SU-DHL-6 (cell line): ENCODE measurements around the gene LRRC4C.

Source experiments
- H2AFZ ChIP-seq: fragments of 200-600 bp; sonication (generic); 2 replicates; pipeline ENCODE4 v1.6.1; 2014; ENCODE audit warnings: low read depth, mild to moderate bottlenecking, moderate library complexity, mixed read lengths, antibody characterized with exemption, low read length; ENCODE audit not compliant: severe bottlenecking
- H3F3A ChIP-seq: fragments of 200-600 bp; shearing (Covaris generic); 2 replicates; pipeline ENCODE4 v1.6.0; 2016; ENCODE audit warnings: antibody characterized with exemption, mild to moderate bottlenecking; ENCODE audit not compliant: insufficient read depth
- H3K27ac ChIP-seq: fragments of 200-600 bp; sonication (generic); 2 replicates; pipeline ENCODE4 v1.5.1; 2016; ENCODE audit warnings: low read depth, mild to moderate bottlenecking, low read length, moderate library complexity, mixed read lengths
- H3K27me3 ChIP-seq: fragments of 200-600 bp; sonication (generic), shearing (Covaris generic); 2 replicates; pipeline ENCODE4 v1.6.0; 2014; ENCODE audit warnings: mild to moderate bottlenecking, low read length
- H3K36me3 ChIP-seq: fragments of 200-600 bp; sonication (generic); 2 replicates; pipeline ENCODE4 v1.6.1; 2014; ENCODE audit warnings: mild to moderate bottlenecking, low read length, mixed read lengths
- H3K4me2 ChIP-seq: fragments of 300-600, 200-600 bp; shearing (Covaris generic), sonication (generic); 2 replicates; pipeline ENCODE4 v1.6.0; 2014; ENCODE audit warnings: low read length, low read depth, mild to moderate bottlenecking; ENCODE audit not compliant: poor library complexity, severe bottlenecking
- H3K4me3 ChIP-seq: fragments of 200-600 bp; sonication (generic); 2 replicates; pipeline ENCODE4 v1.5.1; 2014; ENCODE audit warnings: antibody characterized with exemption, low read length, mild to moderate bottlenecking, mixed read lengths; ENCODE audit not compliant: insufficient read depth, poor library complexity, severe bottlenecking
- H3K79me2 ChIP-seq: fragments of 200-600 bp; sonication (generic); 2 replicates; pipeline ENCODE4 v1.6.1; 2014; ENCODE audit warnings: mild to moderate bottlenecking, low read length, moderate library complexity; ENCODE audit not compliant: insufficient read depth
- H3K9ac ChIP-seq: fragments of 200-600 bp; sonication (generic); 2 replicates; pipeline ENCODE4 v1.7.0; 2014; ENCODE audit warnings: mild to moderate bottlenecking, low read length
- H3K9me2 ChIP-seq: fragments of 200-600 bp; sonication (generic); replicated peaks from 2 replicates; pipeline ENCODE4 v1.6.1; 2014; ENCODE audit warnings: low read length; ENCODE audit not compliant: insufficient read depth
- H3K9me3 ChIP-seq: fragments of 200-600 bp; sonication (generic); 2 replicates; pipeline ENCODE4 v1.6.1; 2014; ENCODE audit warnings: low read length, mixed read lengths; ENCODE audit not compliant: insufficient read depth
- H4K20me1 ChIP-seq: fragments of 200-600 bp; sonication (generic); 2 replicates; pipeline ENCODE4 v1.6.1; 2014; ENCODE audit warnings: low read depth, mild to moderate bottlenecking, antibody characterized with exemption, low read length, moderate library complexity, mixed read lengths
- CTCF ChIP-seq: fragments of 200-600 bp; sonication (generic); IDR thresholded peaks from one replicate; pipeline ENCODE4 v1.5.1; 2017; ENCODE audit warnings: antibody characterized with exemption, mild to moderate bottlenecking, low read length, moderate library complexity; ENCODE audit not compliant: insufficient read depth, poor library complexity, severe bottlenecking
- EZH2phosphoT487 ChIP-seq: fragments of 200-600 bp; sonication (generic), shearing (Covaris generic); conservative IDR thresholded peaks from 2 replicates; pipeline ENCODE4 v1.6.1; 2018; ENCODE audit warnings: mild to moderate bottlenecking, antibody characterized with exemption, low read length, moderate library complexity, mixed read lengths

LRRC4C gene

GRCh38 chr11:40190294-40190693, 1269.2 kb downstream of the LRRC4C start:
- no peak overlapping the region for H3K4me3 ChIP-seq
- H3K27ac ChIP-seq: no peak overlapping the region
- no peaks in the 10 kb centered on the region for H3K27me3 ChIP-seq
- no peaks in the 10 kb centered on the region for H3K9me3 ChIP-seq
- H3K4me2 ChIP-seq: no peak overlapping the region
- H2AFZ ChIP-seq: no peak overlapping the region
- no peaks in the 10 kb centered on the region for H3K79me2 ChIP-seq
- H4K20me1 ChIP-seq: no peaks in the 10 kb centered on the region
- no peak overlapping the region for H3K9ac ChIP-seq
- H3K9me2 ChIP-seq: no peaks in the 10 kb centered on the region; the same call in 1 of the 2 replicates
- no peaks in the 10 kb centered on the region for H3F3A ChIP-seq
- no peak for TF ChIP-seq EZH2phosphoT487
- TF ChIP-seq CTCF: no peak
- no peaks in the 10 kb centered on the region for H3K36me3 ChIP-seq

GRCh38 chr11:40188848-40189247, 1270.6 kb downstream of the LRRC4C start:
- Histone ChIP-seq H3K9me2 (no peaks in the 10 kb centered on the region; the same call in 1 of the 2 replicates), H3K27me3 (no peaks in the 10 kb centered on the region)
- TF ChIP-seq CTCF: no peak
- TF ChIP-seq EZH2phosphoT487: no peak

GRCh38 chr11:40187295-40187694, 1272.2 kb downstream of the LRRC4C start:
- TF ChIP-seq EZH2phosphoT487 (no peak), CTCF (no peak)
- no peak overlapping the region for H3K4me2 ChIP-seq

More at GRCh38 chr11:40188848-40189247, 1270.6 kb downstream of the LRRC4C start:
- no peaks in the 10 kb centered on the region for H3K36me3 ChIP-seq
- H3K9me3 ChIP-seq: no peaks in the 10 kb centered on the region
- H3K4me3 ChIP-seq: no peak overlapping the region
- no peak overlapping the region for H3K4me2 ChIP-seq
- no peak overlapping the region for H2AFZ ChIP-seq
- no peak overlapping the region for H3K9ac ChIP-seq
- H4K20me1 ChIP-seq: no peaks in the 10 kb centered on the region
- no peak overlapping the region for H3K27ac ChIP-seq
- no peaks in the 10 kb centered on the region for H3F3A ChIP-seq
- no peaks in the 10 kb centered on the region for H3K79me2 ChIP-seq

More at GRCh38 chr11:40187295-40187694, 1272.2 kb downstream of the LRRC4C start:
- Histone ChIP-seq H3K27me3 (no peaks in the 10 kb centered on the region), H3K36me3 (no peaks in the 10 kb centered on the region), H3K9me2 (no peaks in the 10 kb centered on the region; the same call in 1 of the 2 replicates), H3F3A (no peaks in the 10 kb centered on the region), H3K9me3 (no peaks in the 10 kb centered on the region), H4K20me1 (no peaks in the 10 kb centered on the region), H3K27ac (no peak overlapping the region), H3K4me3 (no peak overlapping the region), H3K79me2 (no peaks in the 10 kb centered on the region), H3K9ac (no peak overlapping the region), H2AFZ (no peak overlapping the region)
